Stimulated activated CD8-positive, alpha-beta memory T cell treated with anti-CD3 and anti-CD28 coated beads, Interleukin-2, amount 100 ng/mL, for 1 hour (primary cell): ENCODE measurements around the gene RASGEF1B.
"Not testable (repeated sequence)": the region's sequence is repeated elsewhere in the genome, so short reads cannot be mapped to it uniquely, and the experiment has no call there.

Experiments
- DNase-seq, 2 donors: peaks; one replicate each; pipeline ENCODE4 v3.0.0-alpha.2; 2020; ENCODE audit warnings: low read depth in 2 of 2

The RASGEF1B gene

GRCh38 chr4:81432825-81433224 is 38.9 kb downstream of the RASGEF1B start:
- DNase-seq: no peak

- DNase-seq: no peak
These were observed 39.7 kb downstream of the RASGEF1B start for GRCh38 chr4:81431971-81432370.

- DNase-seq: no peak
These were observed 42.1 kb downstream of the RASGEF1B start for GRCh38 chr4:81429607-81430006.

GRCh38 chr4:81429031-81429430 is 42.7 kb downstream of the RASGEF1B start:
- no peak for DNase-seq

- DNase-seq: no peak
These were observed 43.7 kb downstream of the RASGEF1B start for GRCh38 chr4:81428002-81428401.

GRCh38 chr4:81427344-81427821 is 44.3 kb downstream of the RASGEF1B start:
- no peak for DNase-seq

- no peak for DNase-seq
These were observed 44.9 kb downstream of the RASGEF1B start for GRCh38 chr4:81426770-81427289.

GRCh38 chr4:81424816-81425755 is 46.6 kb downstream of the RASGEF1B start:
- DNase-seq: no peak

- DNase-seq: no peak
These were observed 47.4 kb downstream of the RASGEF1B start for GRCh38 chr4:81424336-81424735.

- no peak for DNase-seq
These were observed 49.1 kb downstream of the RASGEF1B start for GRCh38 chr4:81422595-81422994.

- DNase-seq: no peak
These were observed 50.1 kb downstream of the RASGEF1B start for GRCh38 chr4:81421346-81422218.

GRCh38 chr4:81418572-81418971 is 53.1 kb downstream of the RASGEF1B start:
- no peak for DNase-seq

GRCh38 chr4:81412946-81413495 is 58.7 kb downstream of the RASGEF1B start:
- DNase-seq: no peak

- DNase-seq: no peak
These were observed 61.0 kb downstream of the RASGEF1B start for GRCh38 chr4:81410680-81411079.

GRCh38 chr4:81409836-81410235 is 61.9 kb downstream of the RASGEF1B start:
- no peak for DNase-seq

GRCh38 chr4:81408341-81408740 is 63.4 kb downstream of the RASGEF1B start:
- DNase-seq: no peak

GRCh38 chr4:81407726-81408125 is 64.0 kb downstream of the RASGEF1B start:
- no peak for DNase-seq

GRCh38 chr4:81406481-81406880 is 65.2 kb downstream of the RASGEF1B start:
- not testable (repeated sequence) for DNase-seq

GRCh38 chr4:81405900-81406401 is 65.8 kb downstream of the RASGEF1B start:
- DNase-seq: peak in 1 of 2 donors; percentile 7

- DNase-seq: no peak
These were observed 67.0 kb downstream of the RASGEF1B start for GRCh38 chr4:81404741-81405140.

- no peak for DNase-seq
These were observed 67.4 kb downstream of the RASGEF1B start for GRCh38 chr4:81404294-81404693.
